ENCODE measurements around the gene PTPN22.
A peak's percentile ranks its signal among the peaks of the same experiment; 100 is the strongest.

The PTPN22 gene

GRCh38 chr1:113782406-113782805, 89.1 kb downstream of the PTPN22 start:
- Histone ChIP-seq H3K27ac (ENCODE audit: insufficient read depth in 1 of 2, low read depth in 1 of 2, low read length in 2 of 2, poor library complexity in 1 of 2, severe bottlenecking in 2 of 2) (peak overlapping the region in 1 of 2 experiments; percentile 45), H3K4me1 (ENCODE audit: control extremely low read depth in 1 of 4, control insufficient read depth in 4 of 4, insufficient read depth in 4 of 4, low read length in 3 of 4) (peaks cover 34 to 64% (median 51%) of the 10 kb centered on the region in 4 experiments), H3K36me3 (ENCODE audit: control insufficient read depth in 4 of 4, insufficient read depth in 4 of 4, low read length in 3 of 4) (no peaks in the 10 kb centered on the region), H3K27me3 (replicated peaks in 2 of 5; ENCODE audit: control insufficient read depth in 4 of 5, insufficient read depth in 5 of 5, low read length in 4 of 5) (no peaks in the 10 kb centered on the region), H3K4me3 (ENCODE audit: control insufficient read depth in 1 of 7, extremely low read depth in 1 of 7, insufficient read depth in 4 of 7, low read depth in 2 of 7, low read length in 6 of 7) (no peak overlapping the region), H3K9me3 (ENCODE audit: control extremely low read depth in 1 of 5, control insufficient read depth in 4 of 5, insufficient read depth in 2 of 5, low read depth in 1 of 5, low read length in 4 of 5) (no peaks in the 10 kb centered on the region)
- WGBS (ENCODE audit: insufficient coverage) = 33% methylated on average over 1 of the region's 2 CpGs
- POLR2A ChIA-PET = no interaction called here
- no peak for DNase-seq
- CTCF ChIA-PET = interaction anchor here (1.4 to 1.8 kb wide), 2 partner anchors 20 to 22 kb away, joined by 3 to 5 read pairs; no protein-coding TSS in a partner anchor

DNA sequence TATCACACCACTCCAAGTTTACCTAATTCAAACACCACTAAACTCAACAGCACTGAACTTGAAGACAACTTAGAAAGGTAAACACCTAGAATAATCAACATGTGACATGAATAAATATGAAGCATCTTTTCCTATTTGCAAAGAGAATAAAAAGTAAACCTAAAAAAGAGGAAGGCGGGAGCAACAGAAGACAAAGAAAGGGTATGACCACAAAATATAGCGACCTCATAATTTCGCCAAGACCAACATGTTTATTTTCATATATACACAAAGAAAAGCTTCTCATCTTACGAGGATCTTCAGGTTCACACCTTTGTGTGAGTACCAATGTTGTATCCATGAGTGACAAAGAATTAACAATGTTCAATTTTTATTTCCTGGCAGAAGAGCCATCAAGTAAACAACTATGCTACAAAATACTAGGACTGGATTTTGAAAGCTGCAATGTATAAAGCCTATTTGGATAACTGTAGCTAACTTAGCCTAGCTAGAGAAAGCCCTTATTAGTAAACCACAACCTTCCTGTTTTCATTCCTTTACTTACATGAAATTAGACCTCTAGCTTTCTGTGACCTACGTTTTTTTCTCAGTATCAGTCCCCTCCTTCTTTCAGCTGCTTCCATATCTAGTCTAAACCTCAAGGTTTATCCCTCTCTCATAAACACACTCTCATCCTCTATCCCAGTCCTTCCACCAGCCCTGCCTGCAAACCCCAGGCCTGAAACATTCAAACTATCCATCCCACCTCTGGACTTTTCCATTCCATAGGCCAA, 91.0 kb downstream of the PTPN22 start:
- H3K4me3 ChIP-seq (ENCODE audit: control insufficient read depth in 1 of 7, extremely low read depth in 1 of 7, insufficient read depth in 4 of 7, low read depth in 2 of 7, low read length in 6 of 7) = peak overlapping the region in 5 of 7 experiments; percentile 1 to 64 (median 30)
- peak overlapping the region; percentile 34 to 77 for H3K27ac ChIP-seq (ENCODE audit: insufficient read depth in 1 of 2, low read depth in 1 of 2, low read length in 2 of 2, poor library complexity in 1 of 2, severe bottlenecking in 2 of 2)
- peaks cover 5 to 12% (median 9%) of the 10 kb centered on the region in 4 experiments for H3K36me3 ChIP-seq (ENCODE audit: control insufficient read depth in 4 of 4, insufficient read depth in 4 of 4, low read length in 3 of 4)
- no peaks in the 10 kb centered on the region for H3K9me3 ChIP-seq (ENCODE audit: control extremely low read depth in 1 of 5, control insufficient read depth in 4 of 5, insufficient read depth in 2 of 5, low read depth in 1 of 5, low read length in 4 of 5)
- CTCF ChIA-PET = interaction anchor here (0.9 to 1.1 kb wide), 4 partner anchors 10 to 23 kb away, joined by 3 to 4 read pairs (median 4); no protein-coding TSS in a partner anchor
- 0% methylated on average over 1 of the region's 5 CpGs for WGBS (ENCODE audit: insufficient coverage)
- peaks cover 38 to 65% (median 50%) of the 10 kb centered on the region in 4 experiments for H3K4me1 ChIP-seq (ENCODE audit: control extremely low read depth in 1 of 4, control insufficient read depth in 4 of 4, insufficient read depth in 4 of 4, low read length in 3 of 4)
- POLR2A ChIA-PET = interaction anchor here (0.8 kb wide), 1 partner anchor 21 kb away, joined by 3 read pairs; no protein-coding TSS in a partner anchor
- H3K27me3 ChIP-seq (replicated peaks in 2 of 5; ENCODE audit: control insufficient read depth in 4 of 5, insufficient read depth in 5 of 5, low read length in 4 of 5) = no peaks in the 10 kb centered on the region
- peak in 2 of 3 donors; percentile 54 to 64 for DNase-seq

- H3K9me3 ChIP-seq (ENCODE audit: control extremely low read depth in 1 of 5, control insufficient read depth in 4 of 5, insufficient read depth in 2 of 5, low read depth in 1 of 5, low read length in 4 of 5) = no peaks in the 10 kb centered on the region
- ChIA-PET CTCF (interaction anchor here (1.9 kb wide), 1 partner anchor 17 kb away, joined by 3 read pairs; no protein-coding TSS in a partner anchor), POLR2A (no interaction called here)
- WGBS (ENCODE audit: insufficient coverage) = 100% methylated on average over 6 of the region's 6 CpGs
- DNase-seq = no peak
- no peak overlapping the region for H3K27ac ChIP-seq (ENCODE audit: insufficient read depth in 1 of 2, low read depth in 1 of 2, low read length in 2 of 2, poor library complexity in 1 of 2, severe bottlenecking in 2 of 2)
- H3K4me3 ChIP-seq (ENCODE audit: control insufficient read depth in 1 of 7, extremely low read depth in 1 of 7, insufficient read depth in 4 of 7, low read depth in 2 of 7, low read length in 6 of 7) = peak overlapping the region in 1 of 7 experiments; percentile 18
- peaks cover 37 to 56% (median 49%) of the 10 kb centered on the region in 4 experiments for H3K4me1 ChIP-seq (ENCODE audit: control extremely low read depth in 1 of 4, control insufficient read depth in 4 of 4, insufficient read depth in 4 of 4, low read length in 3 of 4)
- peaks cover 5 to 16% (median 9%) of the 10 kb centered on the region in 4 experiments for H3K36me3 ChIP-seq (ENCODE audit: control insufficient read depth in 4 of 4, insufficient read depth in 4 of 4, low read length in 3 of 4)
- no peaks in the 10 kb centered on the region for H3K27me3 ChIP-seq (replicated peaks in 2 of 5; ENCODE audit: control insufficient read depth in 4 of 5, insufficient read depth in 5 of 5, low read length in 4 of 5)
Observed at GRCh38 chr1:113779542-113779941, 92.0 kb downstream of the PTPN22 start.

DNA sequence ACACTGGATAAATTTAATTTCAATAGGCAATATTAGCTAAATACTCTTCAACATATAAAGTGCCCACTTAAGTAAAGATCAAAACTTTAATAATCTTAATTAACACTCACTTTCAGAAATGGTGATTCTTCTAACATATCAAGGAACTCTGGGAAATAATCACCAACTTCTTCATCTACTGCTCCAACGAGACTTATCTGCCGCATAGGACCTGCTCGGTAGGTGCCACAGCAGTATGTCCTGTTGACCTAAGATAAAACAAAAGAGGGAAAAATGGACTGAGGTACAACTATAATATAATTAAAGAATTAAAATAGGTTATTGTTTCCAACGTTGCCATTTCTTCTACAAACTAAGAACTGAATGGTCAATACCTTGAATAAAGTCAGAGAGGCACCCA, 94.0 kb downstream of the PTPN22 start:
- Histone ChIP-seq H3K9me3 (ENCODE audit: control extremely low read depth in 1 of 5, control insufficient read depth in 4 of 5, insufficient read depth in 2 of 5, low read depth in 1 of 5, low read length in 4 of 5) (no peaks in the 10 kb centered on the region), H3K27ac (ENCODE audit: insufficient read depth in 1 of 2, low read depth in 1 of 2, low read length in 2 of 2, poor library complexity in 1 of 2, severe bottlenecking in 2 of 2) (no peak overlapping the region), H3K27me3 (replicated peaks in 2 of 5; ENCODE audit: control insufficient read depth in 4 of 5, insufficient read depth in 5 of 5, low read length in 4 of 5) (no peaks in the 10 kb centered on the region), H3K4me3 (ENCODE audit: control insufficient read depth in 1 of 7, extremely low read depth in 1 of 7, insufficient read depth in 4 of 7, low read depth in 2 of 7, low read length in 6 of 7) (no peak overlapping the region), H3K4me1 (ENCODE audit: control extremely low read depth in 1 of 4, control insufficient read depth in 4 of 4, insufficient read depth in 4 of 4, low read length in 3 of 4) (peaks cover 22 to 36% (median 30%) of the 10 kb centered on the region in 4 experiments), H3K36me3 (ENCODE audit: control insufficient read depth in 4 of 4, insufficient read depth in 4 of 4, low read length in 3 of 4) (peaks cover 5 to 19% (median 11%) of the 10 kb centered on the region in 4 experiments)
- whole genome bisulfite sequencing (ENCODE audit: insufficient coverage) = no CpG with 5 or more reads among the region's 4 CpGs
- no peak for DNase-seq
- ChIA-PET POLR2A (no interaction called here), CTCF (interaction anchor here (0.7 to 2.2 kb wide), 3 partner anchors 22 to 123 kb away, joined by 3 to 6 read pairs (median 4); no protein-coding TSS in a partner anchor)

- POLR2A ChIA-PET = interaction anchor here (0.5 kb wide), 1 partner anchor 13 kb away, joined by 3 read pairs; no protein-coding TSS in a partner anchor
- Histone ChIP-seq H3K36me3 (ENCODE audit: control insufficient read depth in 4 of 4, insufficient read depth in 4 of 4, low read length in 3 of 4) (peaks cover 12 to 45% (median 27%) of the 10 kb centered on the region in 4 experiments), H3K4me1 (ENCODE audit: control extremely low read depth in 1 of 4, control insufficient read depth in 4 of 4, insufficient read depth in 4 of 4, low read length in 3 of 4) (peaks cover 1 to 21% (median 7%) of the 10 kb centered on the region in 4 experiments), H3K4me3 (ENCODE audit: control insufficient read depth in 1 of 7, extremely low read depth in 1 of 7, insufficient read depth in 4 of 7, low read depth in 2 of 7, low read length in 6 of 7) (no peak overlapping the region), H3K9me3 (ENCODE audit: control extremely low read depth in 1 of 5, control insufficient read depth in 4 of 5, insufficient read depth in 2 of 5, low read depth in 1 of 5, low read length in 4 of 5) (no peaks in the 10 kb centered on the region), H3K27ac (ENCODE audit: insufficient read depth in 1 of 2, low read depth in 1 of 2, low read length in 2 of 2, poor library complexity in 1 of 2, severe bottlenecking in 2 of 2) (no peak overlapping the region), H3K27me3 (replicated peaks in 2 of 5; ENCODE audit: control insufficient read depth in 4 of 5, insufficient read depth in 5 of 5, low read length in 4 of 5) (no peaks in the 10 kb centered on the region)
- DNase-seq = no peak
- no CpG with 5 or more reads among the region's 1 CpG for WGBS (ENCODE audit: insufficient coverage)
- CTCF ChIA-PET = interaction anchor here (0.5 to 2.2 kb wide), 7 partner anchors 10 to 118 kb away, joined by 3 to 10 read pairs (median 4); partner anchors contain the start of gene PHTF1
Observed at GRCh38 chr1:113770031-113770430, 101.5 kb downstream of the PTPN22 start.

DNA sequence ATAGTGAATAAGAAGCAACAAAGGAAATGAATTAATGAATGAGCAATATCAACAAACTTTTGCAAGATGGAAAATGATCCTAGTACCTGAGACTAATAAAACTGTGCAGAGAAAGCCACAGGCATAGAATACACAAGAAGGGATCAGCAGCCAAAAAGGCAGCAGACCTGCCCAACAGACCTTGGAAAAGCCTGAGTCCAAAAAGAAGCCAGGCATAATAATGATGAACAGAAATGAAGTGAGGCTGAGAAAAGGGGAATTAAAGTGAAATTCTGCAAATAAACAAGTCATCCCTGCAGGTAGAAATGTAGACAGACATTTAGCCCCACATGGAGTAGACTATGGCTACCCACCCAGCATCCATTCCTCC, 101.9 kb downstream of the PTPN22 start:
- Histone ChIP-seq H3K27me3 (replicated peaks in 2 of 5; ENCODE audit: control insufficient read depth in 4 of 5, insufficient read depth in 5 of 5, low read length in 4 of 5) (no peaks in the 10 kb centered on the region), H3K4me1 (ENCODE audit: control extremely low read depth in 1 of 4, control insufficient read depth in 4 of 4, insufficient read depth in 4 of 4, low read length in 3 of 4) (peaks cover 1 to 22% (median 7%) of the 10 kb centered on the region in 4 experiments), H3K4me3 (ENCODE audit: control insufficient read depth in 1 of 7, extremely low read depth in 1 of 7, insufficient read depth in 4 of 7, low read depth in 2 of 7, low read length in 6 of 7) (no peak overlapping the region), H3K9me3 (ENCODE audit: control extremely low read depth in 1 of 5, control insufficient read depth in 4 of 5, insufficient read depth in 2 of 5, low read depth in 1 of 5, low read length in 4 of 5) (no peaks in the 10 kb centered on the region), H3K27ac (ENCODE audit: insufficient read depth in 1 of 2, low read depth in 1 of 2, low read length in 2 of 2, poor library complexity in 1 of 2, severe bottlenecking in 2 of 2) (no peak overlapping the region), H3K36me3 (ENCODE audit: control insufficient read depth in 4 of 4, insufficient read depth in 4 of 4, low read length in 3 of 4) (peaks cover 12 to 46% (median 29%) of the 10 kb centered on the region in 4 experiments)
- no peak for DNase-seq
- ChIA-PET CTCF (interaction anchor here (0.6 to 2.2 kb wide), 3 partner anchors 9 to 162 kb away, joined by 3 to 10 read pairs (median 3); no protein-coding TSS in a partner anchor), POLR2A (no interaction called here)
